RWPE1 (cell line): ENCODE measurements around the gene SHROOM3.
"Not testable (repeated sequence)": the region's sequence is repeated elsewhere in the genome, so short reads cannot be mapped to it uniquely, and the experiment has no call there.

ENCODE experiments used
- CTCF ChIA-PET: fragments of 350-600 bp; sonication (Branson Sonifier 250); formaldehyde crosslinking; extraction: SDS; loops from one replicate; lab custom pipeline; 2021; lab: Yijun Ruan, JAX
- POLR2A ChIA-PET: fragments of 400-600 bp; formaldehyde crosslinking; extraction: SDS; loops from one replicate; lab custom pipeline; 2020; ENCODE audit warnings: antibody characterized with exemption; ENCODE audit not compliant: low non-redundant PET; lab: Yijun Ruan, JAX
- DNase-seq: peaks from one replicate; pipeline ENCODE4 v3.0.0; 2012; ENCODE audit warnings: low spot score
- H3K27ac ChIP-seq: fragments of 450-650 bp; 2 replicates; pipeline ENCODE4 v1.5.1; 2017
- TF ChIP-seq, protein P1 (sequence below): fragments of 450-650 bp; conservative IDR thresholded peaks from 2 replicates; pipeline ENCODE4 v1.5.1; 2017; ENCODE audit warnings: low read depth, mild to moderate bottlenecking

Gene SHROOM3

DNA sequence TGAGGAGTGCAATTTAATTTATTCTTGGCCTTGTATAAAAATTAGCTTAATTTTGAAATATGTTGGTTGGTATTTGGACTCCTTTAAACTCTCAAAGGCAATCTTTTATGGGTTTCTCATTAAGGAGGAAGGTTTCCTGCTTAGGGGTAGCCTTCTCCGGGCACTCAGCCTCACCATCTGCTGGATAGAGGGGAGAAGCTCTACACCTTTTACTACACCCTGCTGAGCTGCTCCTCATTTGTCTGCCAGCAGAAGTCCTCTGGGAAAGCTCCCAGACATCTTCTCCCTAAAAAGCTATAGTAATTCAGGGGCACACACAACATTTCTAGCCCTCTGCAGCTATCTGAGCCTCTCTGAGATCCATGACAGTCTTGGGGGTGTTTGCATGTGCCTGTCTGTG lies 283.8 kb downstream of the SHROOM3 start:
- no peak for DNase-seq
- TF ChIP-seq, protein P1, sequence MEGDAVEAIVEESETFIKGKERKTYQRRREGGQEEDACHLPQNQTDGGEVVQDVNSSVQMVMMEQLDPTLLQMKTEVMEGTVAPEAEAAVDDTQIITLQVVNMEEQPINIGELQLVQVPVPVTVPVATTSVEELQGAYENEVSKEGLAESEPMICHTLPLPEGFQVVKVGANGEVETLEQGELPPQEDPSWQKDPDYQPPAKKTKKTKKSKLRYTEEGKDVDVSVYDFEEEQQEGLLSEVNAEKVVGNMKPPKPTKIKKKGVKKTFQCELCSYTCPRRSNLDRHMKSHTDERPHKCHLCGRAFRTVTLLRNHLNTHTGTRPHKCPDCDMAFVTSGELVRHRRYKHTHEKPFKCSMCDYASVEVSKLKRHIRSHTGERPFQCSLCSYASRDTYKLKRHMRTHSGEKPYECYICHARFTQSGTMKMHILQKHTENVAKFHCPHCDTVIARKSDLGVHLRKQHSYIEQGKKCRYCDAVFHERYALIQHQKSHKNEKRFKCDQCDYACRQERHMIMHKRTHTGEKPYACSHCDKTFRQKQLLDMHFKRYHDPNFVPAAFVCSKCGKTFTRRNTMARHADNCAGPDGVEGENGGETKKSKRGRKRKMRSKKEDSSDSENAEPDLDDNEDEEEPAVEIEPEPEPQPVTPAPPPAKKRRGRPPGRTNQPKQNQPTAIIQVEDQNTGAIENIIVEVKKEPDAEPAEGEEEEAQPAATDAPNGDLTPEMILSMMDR, result no peak
- CTCF ChIA-PET, result interaction anchor here (0.6 kb wide), 1 partner anchor 59 kb away, joined by 4 read pairs; no protein-coding TSS in a partner anchor
- H3K27ac ChIP-seq, result no peak overlapping the region
- POLR2A ChIA-PET, result no interaction called here

DNA sequence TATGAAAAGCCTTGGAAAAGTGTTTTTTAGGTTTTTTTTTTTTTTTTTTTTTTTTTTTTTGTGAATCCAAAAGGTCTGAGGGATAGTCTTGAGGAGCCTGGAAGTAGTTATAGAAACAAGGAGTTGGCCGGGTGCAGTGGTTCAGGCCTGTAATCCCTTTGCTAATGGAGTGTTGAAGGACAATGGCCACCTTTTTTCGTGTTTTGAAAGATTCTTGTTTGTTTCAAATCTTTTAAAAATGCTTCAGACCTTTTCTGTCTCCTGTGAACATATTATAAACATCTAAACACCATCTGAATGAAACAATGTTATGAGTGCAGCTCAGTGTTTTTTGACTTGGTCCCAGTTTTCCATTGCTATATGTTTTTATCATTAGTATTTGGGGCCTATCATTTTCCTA lies 285.1 kb downstream of the SHROOM3 start:
- TF ChIP-seq, protein P1, result no peak
- H3K27ac ChIP-seq, result no peak overlapping the region
- CTCF ChIA-PET, result no interaction called here
- POLR2A ChIA-PET, result no interaction called here
- no peak for DNase-seq

DNA sequence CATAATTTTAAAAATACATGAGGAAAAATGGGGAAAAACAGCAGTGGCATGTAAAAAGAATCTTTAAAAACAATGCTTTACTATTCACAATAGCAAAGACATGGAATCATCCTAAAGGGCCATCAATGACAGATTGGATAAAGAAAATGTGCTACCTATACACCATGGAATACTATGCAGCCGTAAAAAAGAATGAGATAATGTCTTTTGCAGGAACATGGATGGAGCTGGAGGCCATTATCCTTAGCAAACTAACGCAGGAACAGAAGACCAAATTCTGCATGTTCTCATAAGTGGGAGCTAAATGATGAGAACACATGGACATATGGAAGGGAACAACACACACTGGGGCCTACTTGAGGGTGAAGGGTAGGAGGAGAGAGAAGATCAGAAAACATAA lies 287.1 kb downstream of the SHROOM3 start:
- H3K27ac ChIP-seq, CTCF ChIA-PET, DNase-seq, POLR2A ChIA-PET: not testable (repeated sequence)

DNA sequence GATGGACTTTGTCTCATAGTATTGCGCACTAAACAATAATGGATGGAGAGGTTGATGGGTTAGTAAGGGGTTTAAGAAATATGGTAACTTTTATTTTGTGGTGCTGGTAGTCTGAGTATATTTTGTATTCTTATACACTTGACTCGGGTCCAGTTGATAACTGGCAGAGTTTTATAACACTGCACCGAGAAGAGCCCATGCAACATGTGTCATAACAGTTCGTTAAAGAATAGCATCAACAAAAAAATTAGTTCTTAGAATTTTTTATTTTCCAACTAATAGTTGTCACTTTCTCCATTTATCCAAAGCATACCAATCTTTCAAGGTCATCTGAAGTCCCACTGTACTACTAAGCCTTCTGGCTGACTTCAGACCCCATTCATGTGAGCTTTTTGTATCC lies 287.8 kb downstream of the SHROOM3 start:
- POLR2A ChIA-PET, result no interaction called here
- TF ChIP-seq, protein P1, result no peak
- no peak overlapping the region for H3K27ac ChIP-seq
- no peak for DNase-seq
- CTCF ChIA-PET, result no interaction called here

DNA sequence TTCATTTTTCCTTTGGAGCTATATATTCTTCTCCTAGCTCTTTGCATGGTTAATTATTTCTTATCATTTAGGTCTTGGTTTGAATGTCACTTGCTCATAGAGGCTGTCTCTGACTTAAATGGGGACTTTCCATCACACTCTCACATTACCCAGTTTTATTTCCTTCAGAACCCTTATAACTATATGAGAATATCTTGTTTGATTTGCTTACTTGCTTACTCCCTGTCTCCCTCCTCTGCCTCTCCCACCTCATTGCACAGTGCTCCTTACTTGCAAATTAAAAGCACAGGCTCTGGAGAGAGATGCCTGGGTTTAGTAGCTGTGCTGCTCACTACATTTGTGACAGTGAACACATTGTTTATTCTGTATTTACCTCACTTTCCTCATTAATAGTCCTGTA lies 288.3 kb downstream of the SHROOM3 start:
- TF ChIP-seq, protein P1, result no peak
- no peak overlapping the region for H3K27ac ChIP-seq
- ChIA-PET CTCF (interaction anchor here (1.0 kb wide), 1 partner anchor 8 kb away, joined by 3 read pairs; no protein-coding TSS in a partner anchor), POLR2A (no interaction called here)
- DNase-seq, result no peak

DNA sequence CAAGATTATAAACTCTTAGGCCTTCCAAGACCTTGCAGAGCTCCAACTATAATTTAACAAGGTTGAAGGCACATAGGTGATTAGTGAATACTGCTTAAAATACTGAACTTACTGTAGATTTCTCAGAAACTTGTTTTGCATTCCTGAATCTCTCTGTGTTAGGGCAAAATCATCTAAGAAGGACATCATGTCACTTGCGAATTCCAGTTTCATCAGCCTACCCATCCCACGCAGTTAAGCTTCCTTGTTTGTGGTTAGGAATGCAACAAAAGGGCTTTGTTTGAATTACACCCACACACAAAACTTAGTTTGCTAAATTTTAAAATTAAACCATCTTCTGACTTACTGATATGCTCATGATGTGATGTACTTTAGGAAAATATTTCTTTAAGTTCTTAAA lies 288.9 kb downstream of the SHROOM3 start:
- peak; percentile 35 for DNase-seq
- TF ChIP-seq, protein P1, result no peak
- no peak overlapping the region for H3K27ac ChIP-seq
- ChIA-PET POLR2A (no interaction called here), CTCF (interaction anchor here (0.6 to 1.0 kb wide), 2 partner anchors 9 to 14 kb away, joined by 3 to 5 read pairs; no protein-coding TSS in a partner anchor)

DNA sequence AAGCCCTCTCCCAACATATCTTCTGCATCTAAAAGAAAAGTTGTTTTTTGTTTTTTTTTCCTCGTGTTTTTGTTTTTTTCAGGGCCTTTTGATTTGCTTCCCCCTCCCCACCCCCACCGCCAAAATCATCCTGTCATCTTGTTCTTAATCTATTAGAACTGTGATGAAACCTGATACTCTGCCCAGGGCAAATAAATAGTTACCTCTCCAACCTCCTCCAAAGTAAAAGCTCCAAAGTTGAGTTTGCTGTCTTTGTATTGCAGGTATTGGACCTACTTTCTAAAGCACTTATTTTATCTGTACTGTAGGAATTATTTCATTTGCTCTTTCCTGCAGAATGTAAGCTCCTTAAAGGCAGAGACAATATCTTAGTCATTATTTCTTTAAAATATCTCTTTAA lies 290.0 kb downstream of the SHROOM3 start:
- DNase-seq, result no peak
- H3K27ac ChIP-seq, result no peak overlapping the region
- ChIA-PET CTCF (no interaction called here), POLR2A (interaction anchor here (0.7 kb wide), 1 partner anchor 28 kb away, joined by 3 read pairs; no protein-coding TSS in a partner anchor)
- TF ChIP-seq, protein P1, result no peak
